GM23248 (cell line): ENCODE data around the gene KBTBD7.

Source experiments
- EZH2 ChIP-seq: fragments of 200-600 bp; sonication (generic); IDR thresholded peaks from 2 replicates; pipeline ENCODE4 v1.6.1; 2018; ENCODE audit warnings: antibody characterized with exemption, mild to moderate bottlenecking; ENCODE audit not compliant: insufficient read depth, poor library complexity, severe bottlenecking
- EZH2phosphoT487 ChIP-seq: fragments of 200-600 bp; sonication (generic); IDR thresholded peaks from 2 replicates; pipeline ENCODE4 v1.6.1; 2018; ENCODE audit warnings: antibody characterized with exemption, moderate library complexity, mild to moderate bottlenecking, low read depth; ENCODE audit not compliant: insufficient read depth

DNA sequence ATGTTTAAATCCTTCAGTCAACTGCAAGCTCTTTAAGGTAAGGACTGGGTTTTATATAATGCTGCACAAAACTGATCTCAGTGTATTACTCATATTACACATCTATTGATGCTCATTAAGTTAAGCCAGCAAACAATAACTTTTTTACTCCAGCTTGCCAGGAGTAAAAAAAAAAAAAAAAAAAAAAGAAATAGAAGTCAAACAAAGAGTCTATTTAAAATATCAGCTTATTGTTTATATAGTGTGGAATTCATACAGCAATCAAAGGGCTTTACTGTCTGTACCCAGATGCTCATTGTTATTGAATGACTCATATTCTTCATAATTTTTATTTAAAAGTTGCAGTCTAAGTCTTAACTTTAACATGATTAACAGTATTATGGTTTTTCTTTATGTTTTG, 21.8 kb upstream of the KBTBD7 start:
- no peak for TF ChIP-seq EZH2
- TF ChIP-seq EZH2phosphoT487 = no peak
